Right lobe of liver (tissue), 4 donors: Measurements from ENCODE around the gene CYP27C1.

ENCODE experiments used
- CTCF ChIP-seq, 4 donors: fragments of 200-600 bp in 3 of 4; fragments of 450-650 bp in 1 of 4; IDR thresholded peaks; one replicate each; pipeline versions ENCODE4 v1.5.1 to v1.8.0; 2016 to 2022; ENCODE audit warnings: antibody characterized with exemption in 4 of 4, mild to moderate bottlenecking in 2 of 4
- POLR2A ChIP-seq: fragments of 450-650 bp; IDR thresholded peaks from one replicate; pipeline ENCODE4 v1.6.1; 2017; ENCODE audit warnings: antibody characterized with exemption, mild to moderate bottlenecking
- donor health status: DM: no; HTN: no; CAD: no.
- donor health status: DM: no; HTN: no; CAD: no.
- donor health status: DM: no; HTN: yes; CAD: no.

- TF ChIP-seq CTCF (IDR thresholded peaks at IDR 0.05) (no peak), POLR2A (no peak)
Observed at GRCh38 chr2:127164761-127165538, 55.1 kb downstream of the CYP27C1 start.
